ENCODE measurements around the gene TMEM97.
"Not testable (repeated sequence)": the region's sequence is repeated elsewhere in the genome, so short reads cannot be mapped to it uniquely, and the experiment has no call there.

The TMEM97 gene

DNA sequence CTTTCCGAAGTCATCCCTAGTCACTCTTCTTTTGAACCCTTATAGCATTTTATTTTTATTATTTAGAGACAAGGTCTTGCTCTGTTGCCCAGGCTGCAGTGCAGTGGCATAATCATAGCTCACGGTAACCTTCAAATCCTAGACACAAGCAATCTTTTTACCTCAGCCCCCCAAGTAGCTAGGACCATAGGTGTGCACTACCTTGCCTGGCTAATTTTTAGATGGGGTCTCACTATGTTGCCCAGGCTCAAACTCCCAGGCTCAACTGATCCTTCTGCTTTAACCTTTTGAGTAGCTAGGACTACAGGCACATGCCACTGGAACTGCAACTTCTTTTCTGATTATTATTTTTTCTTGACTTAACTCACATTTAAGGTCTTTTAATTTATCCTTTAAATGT lies 33.0 kb upstream of the TMEM97 start:
- H3K9me3 ChIP-seq (ENCODE audit: control insufficient read depth, low read length) = no peaks in the 10 kb centered on the region
- H3K4me3 ChIP-seq (ENCODE audit: low read length) = no peak overlapping the region
- no peaks in the 10 kb centered on the region for H3K27me3 ChIP-seq (replicated peaks; ENCODE audit: control insufficient read depth, insufficient read depth, low read length)
- no peak for DNase-seq (ENCODE audit: low read depth)
- peaks cover 20% of the 10 kb centered on the region for H3K4me1 ChIP-seq (ENCODE audit: control insufficient read depth, insufficient read depth, low read length)
- H3K36me3 ChIP-seq (ENCODE audit: control insufficient read depth, insufficient read depth, low read length, severe bottlenecking) = no peaks in the 10 kb centered on the region
- no peak overlapping the region for H3K9ac ChIP-seq (ENCODE audit: low read length)

DNA sequence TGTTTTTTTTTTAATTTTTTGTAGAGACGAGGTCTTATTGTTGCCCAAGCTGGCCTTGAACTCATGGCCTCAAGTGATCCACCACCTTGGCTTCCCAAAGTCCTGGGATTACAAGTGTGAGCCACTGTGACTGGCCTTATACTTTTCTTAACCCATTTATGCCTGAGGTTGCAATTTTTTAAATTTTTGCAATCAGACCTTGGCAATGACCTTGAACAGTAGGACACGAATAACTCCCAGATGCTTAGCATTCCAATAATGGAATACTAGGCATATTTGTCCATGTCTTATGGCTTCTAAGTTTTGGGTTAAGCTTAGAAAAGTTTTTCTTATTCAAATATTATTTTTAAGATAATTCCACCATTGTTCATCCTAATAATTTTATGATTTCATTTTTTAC lies 28.3 kb upstream of the TMEM97 start:
- no peaks in the 10 kb centered on the region for H3K9me3 ChIP-seq (ENCODE audit: control insufficient read depth, low read length)
- H3K4me3 ChIP-seq (ENCODE audit: low read length) = no peak overlapping the region
- H3K36me3 ChIP-seq (ENCODE audit: control insufficient read depth, insufficient read depth, low read length, severe bottlenecking) = no peaks in the 10 kb centered on the region
- no peak overlapping the region for H3K9ac ChIP-seq (ENCODE audit: low read length)
- no peaks in the 10 kb centered on the region for H3K27me3 ChIP-seq (replicated peaks; ENCODE audit: control insufficient read depth, insufficient read depth, low read length)
- DNase-seq (ENCODE audit: low read depth) = no peak
- no peaks in the 10 kb centered on the region for H3K4me1 ChIP-seq (ENCODE audit: control insufficient read depth, insufficient read depth, low read length)

DNA sequence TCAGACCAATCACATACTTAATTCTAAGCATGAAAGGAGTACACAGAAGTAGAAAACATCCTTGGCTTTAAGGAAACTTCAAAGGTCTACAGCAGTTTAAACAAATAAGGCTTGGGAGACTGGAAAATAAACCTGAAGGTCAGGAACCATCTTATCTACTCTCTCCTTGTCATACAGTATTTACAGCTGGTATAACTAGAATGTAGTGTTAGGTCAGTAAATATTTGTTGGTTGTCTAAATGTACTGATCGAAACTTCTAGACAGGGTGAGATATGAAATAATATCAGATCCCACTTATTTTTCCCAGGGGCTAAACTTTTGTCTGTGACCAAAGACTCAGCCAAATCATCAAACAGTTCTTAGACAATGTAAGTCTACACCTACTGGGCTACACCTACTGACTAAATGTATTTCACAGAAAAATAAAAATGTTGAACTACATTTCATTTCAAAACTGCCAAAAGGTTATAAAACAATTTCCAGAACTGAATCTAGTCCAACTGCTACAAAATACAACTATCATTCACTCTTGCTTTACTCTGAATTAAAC lies 27.1 kb upstream of the TMEM97 start:
- no peaks in the 10 kb centered on the region for H3K36me3 ChIP-seq (ENCODE audit: control insufficient read depth, insufficient read depth, low read length, severe bottlenecking)
- H3K4me1 ChIP-seq (ENCODE audit: control insufficient read depth, insufficient read depth, low read length) = no peaks in the 10 kb centered on the region
- H3K9me3 ChIP-seq (ENCODE audit: control insufficient read depth, low read length) = no peaks in the 10 kb centered on the region
- H3K9ac ChIP-seq (ENCODE audit: low read length) = no peak overlapping the region
- H3K4me3 ChIP-seq (ENCODE audit: low read length) = no peak overlapping the region
- no peak for DNase-seq (ENCODE audit: low read depth)
- H3K27me3 ChIP-seq (replicated peaks; ENCODE audit: control insufficient read depth, insufficient read depth, low read length) = no peaks in the 10 kb centered on the region

DNA sequence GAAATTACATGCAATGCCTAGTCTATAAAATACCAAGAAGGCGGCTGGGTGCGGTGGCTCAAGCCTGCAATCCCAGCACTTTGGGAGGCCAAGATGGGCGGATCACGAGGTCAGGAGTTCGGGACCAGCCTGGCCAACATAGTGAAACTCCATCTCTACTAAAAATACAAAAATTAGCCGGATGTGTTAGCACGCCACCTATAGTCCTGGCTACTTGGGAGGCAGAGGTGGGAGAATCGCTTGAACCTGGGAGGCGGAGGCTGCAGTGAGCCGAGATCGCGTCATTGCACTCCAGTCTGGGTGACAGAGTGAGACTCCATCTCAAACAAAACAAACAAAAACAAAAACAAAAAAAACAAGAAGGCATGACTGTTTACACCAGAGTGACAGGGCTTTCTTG lies 26.1 kb upstream of the TMEM97 start:
- H3K36me3 ChIP-seq (ENCODE audit: control insufficient read depth, insufficient read depth, low read length, severe bottlenecking); DNase-seq (ENCODE audit: low read depth); H3K27me3 ChIP-seq (replicated peaks; ENCODE audit: control insufficient read depth, insufficient read depth, low read length); H3K4me1 ChIP-seq (ENCODE audit: control insufficient read depth, insufficient read depth, low read length); H3K9me3 ChIP-seq (ENCODE audit: control insufficient read depth, low read length); H3K4me3 ChIP-seq (ENCODE audit: low read length); H3K9ac ChIP-seq (ENCODE audit: low read length): not testable (repeated sequence)

DNA sequence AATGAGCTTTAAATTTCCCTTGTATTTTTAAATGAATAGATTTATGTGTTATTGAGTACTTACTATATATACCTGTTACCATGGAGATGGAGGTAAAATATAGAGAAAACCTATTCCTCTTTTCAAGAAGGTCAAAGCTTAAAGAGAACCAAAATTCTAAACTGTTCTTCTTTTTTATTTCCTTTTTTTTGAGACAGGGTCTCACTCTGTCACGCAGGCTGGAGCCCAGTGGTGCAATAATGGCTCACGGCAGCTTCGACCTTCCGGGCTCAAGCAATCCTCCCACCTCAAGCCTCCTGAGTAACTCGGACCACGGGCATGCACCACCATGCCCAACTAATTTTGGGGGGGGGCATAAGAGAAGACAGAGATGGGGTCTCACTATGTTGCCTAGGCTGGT lies 25.0 kb upstream of the TMEM97 start:
- no peak overlapping the region for H3K9ac ChIP-seq (ENCODE audit: low read length)
- H3K27me3 ChIP-seq (replicated peaks; ENCODE audit: control insufficient read depth, insufficient read depth, low read length) = no peaks in the 10 kb centered on the region
- H3K4me3 ChIP-seq (ENCODE audit: low read length) = no peak overlapping the region
- no peaks in the 10 kb centered on the region for H3K4me1 ChIP-seq (ENCODE audit: control insufficient read depth, insufficient read depth, low read length)
- no peaks in the 10 kb centered on the region for H3K36me3 ChIP-seq (ENCODE audit: control insufficient read depth, insufficient read depth, low read length, severe bottlenecking)
- no peaks in the 10 kb centered on the region for H3K9me3 ChIP-seq (ENCODE audit: control insufficient read depth, low read length)
- DNase-seq (ENCODE audit: low read depth) = no peak

DNA sequence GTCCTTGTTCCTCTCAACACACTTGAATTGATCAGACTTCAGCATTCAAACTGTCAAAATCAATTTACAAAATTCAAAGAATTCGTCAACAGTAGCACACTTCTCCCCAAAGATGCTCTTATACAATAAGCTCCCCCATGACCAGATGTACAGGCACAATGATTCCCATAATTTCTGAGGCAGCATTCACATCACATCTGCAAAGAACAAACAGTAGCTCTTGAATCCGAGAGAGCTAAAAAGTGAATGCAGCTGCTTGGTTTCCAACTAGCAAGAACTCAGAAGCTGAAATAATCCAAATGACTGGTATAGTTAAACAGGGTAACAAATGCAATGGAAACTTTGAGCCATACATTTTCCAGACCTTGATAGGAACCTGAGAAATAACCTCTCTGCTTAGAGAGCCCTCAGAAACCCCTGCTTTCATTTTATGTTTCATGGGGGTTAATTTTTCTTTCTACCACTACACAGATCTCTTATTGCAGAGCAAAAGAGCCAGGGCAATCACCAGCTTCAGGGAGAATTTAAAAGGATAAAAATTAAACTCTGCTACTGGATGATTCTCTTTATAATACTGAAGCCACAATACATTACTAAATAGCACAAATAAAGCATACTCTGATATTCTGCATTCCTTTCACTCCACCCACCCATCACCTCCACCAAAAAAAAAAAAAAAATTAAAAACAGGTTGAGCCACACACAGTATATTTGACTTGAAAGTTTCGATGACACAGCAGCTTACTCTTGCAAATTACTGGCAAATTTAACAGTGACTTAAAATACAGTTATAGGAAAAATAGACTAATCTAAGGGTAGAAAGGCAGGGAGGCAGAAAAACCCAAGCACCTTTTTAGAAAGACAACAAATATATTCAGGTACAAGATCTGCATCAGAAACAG lies 23.1 kb upstream of the TMEM97 start:
- Histone ChIP-seq H3K9ac (ENCODE audit: low read length) (no peak overlapping the region), H3K4me3 (ENCODE audit: low read length) (no peak overlapping the region), H3K27me3 (replicated peaks; ENCODE audit: control insufficient read depth, insufficient read depth, low read length) (no peaks in the 10 kb centered on the region), H3K9me3 (ENCODE audit: control insufficient read depth, low read length) (no peaks in the 10 kb centered on the region), H3K4me1 (ENCODE audit: control insufficient read depth, insufficient read depth, low read length) (no peaks in the 10 kb centered on the region), H3K36me3 (ENCODE audit: control insufficient read depth, insufficient read depth, low read length, severe bottlenecking) (no peaks in the 10 kb centered on the region)
- no peak for DNase-seq (ENCODE audit: low read depth)

DNA sequence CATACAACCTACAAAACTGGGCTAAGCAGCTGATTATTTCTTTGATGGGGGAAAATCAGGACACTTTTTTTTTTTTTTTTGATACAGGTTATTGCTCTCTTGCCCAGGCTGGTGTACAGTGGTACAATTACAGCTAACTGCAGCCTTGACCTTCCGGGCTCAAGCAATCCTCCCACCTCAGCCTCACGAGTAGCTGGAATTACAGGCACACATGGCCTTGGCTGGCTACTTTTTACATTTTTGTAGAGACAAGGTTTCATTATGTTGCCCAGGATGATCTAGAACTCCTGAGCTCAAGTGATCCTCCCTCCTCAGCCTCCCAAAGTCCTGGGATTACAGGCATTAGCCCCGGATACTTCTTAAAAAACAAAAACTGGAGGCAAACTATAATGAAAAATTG lies 20.6 kb upstream of the TMEM97 start:
- H3K9ac ChIP-seq (ENCODE audit: low read length) = no peak overlapping the region
- H3K4me1 ChIP-seq (ENCODE audit: control insufficient read depth, insufficient read depth, low read length) = no peaks in the 10 kb centered on the region
- H3K27me3 ChIP-seq (replicated peaks; ENCODE audit: control insufficient read depth, insufficient read depth, low read length) = no peaks in the 10 kb centered on the region
- no peak overlapping the region for H3K4me3 ChIP-seq (ENCODE audit: low read length)
- H3K36me3 ChIP-seq (ENCODE audit: control insufficient read depth, insufficient read depth, low read length, severe bottlenecking) = no peaks in the 10 kb centered on the region
- H3K9me3 ChIP-seq (ENCODE audit: control insufficient read depth, low read length) = no peaks in the 10 kb centered on the region
- no peak for DNase-seq (ENCODE audit: low read depth)

DNA sequence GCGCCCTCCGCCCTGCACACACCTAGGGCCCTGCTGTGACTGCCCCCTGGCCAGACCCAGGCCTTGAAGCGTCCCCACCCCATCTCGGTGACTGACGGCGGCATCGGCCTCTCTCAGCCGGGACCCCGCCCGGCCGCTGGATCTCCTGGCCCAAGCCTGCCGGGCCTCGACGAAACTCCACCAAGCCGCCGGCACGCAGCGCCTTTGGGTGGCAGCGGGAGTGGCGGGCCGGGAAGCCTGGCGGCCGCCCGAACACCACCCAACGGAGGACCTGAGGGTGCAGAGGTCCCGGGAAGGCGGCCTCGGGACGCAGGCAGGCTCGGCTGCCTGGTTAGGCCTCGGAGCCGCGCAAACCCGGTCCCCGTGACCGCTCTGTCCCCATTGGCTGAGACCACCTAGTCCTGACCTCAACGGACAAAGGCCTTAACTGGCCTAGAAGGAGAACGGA lies 12.0 kb upstream of the TMEM97 start:
- Histone ChIP-seq H3K36me3 (ENCODE audit: control insufficient read depth, insufficient read depth, low read length, severe bottlenecking) (no peaks in the 10 kb centered on the region), H3K9me3 (ENCODE audit: control insufficient read depth, low read length) (no peaks in the 10 kb centered on the region), H3K27me3 (replicated peaks; ENCODE audit: control insufficient read depth, insufficient read depth, low read length) (peaks cover 3% of the 10 kb centered on the region), H3K4me3 (ENCODE audit: low read length) (no peak overlapping the region), H3K9ac (ENCODE audit: low read length) (no peak overlapping the region), H3K4me1 (ENCODE audit: control insufficient read depth, insufficient read depth, low read length) (no peaks in the 10 kb centered on the region)
- DNase-seq (ENCODE audit: low read depth) = no peak

DNA sequence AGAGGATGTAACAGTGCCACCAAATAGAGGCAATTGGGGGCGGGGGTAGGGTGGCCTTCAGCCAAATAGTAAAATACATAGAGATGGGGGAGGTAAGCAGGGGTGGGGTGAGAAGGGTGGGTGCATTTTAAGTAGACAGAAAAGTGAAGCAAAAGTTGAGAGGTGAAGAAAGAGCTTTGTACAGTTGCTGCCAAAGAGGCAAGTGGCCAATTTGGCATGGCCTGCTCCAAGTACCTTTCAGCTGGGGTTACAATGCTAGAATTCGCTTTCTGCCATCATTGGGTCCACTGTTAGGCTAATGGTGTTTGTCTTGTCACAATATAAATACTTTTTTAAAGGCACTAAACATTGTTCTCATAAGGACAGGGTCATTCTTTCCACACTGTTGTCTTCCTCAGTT lies 5.2 kb upstream of the TMEM97 start:
- no peaks in the 10 kb centered on the region for H3K27me3 ChIP-seq (replicated peaks; ENCODE audit: control insufficient read depth, insufficient read depth, low read length)
- H3K9ac ChIP-seq (ENCODE audit: low read length) = no peak overlapping the region
- no peak overlapping the region for H3K4me3 ChIP-seq (ENCODE audit: low read length)
- H3K36me3 ChIP-seq (ENCODE audit: control insufficient read depth, insufficient read depth, low read length, severe bottlenecking) = no peaks in the 10 kb centered on the region
- H3K9me3 ChIP-seq (ENCODE audit: control insufficient read depth, low read length) = no peaks in the 10 kb centered on the region
- peaks cover 8% of the 10 kb centered on the region for H3K4me1 ChIP-seq (ENCODE audit: control insufficient read depth, insufficient read depth, low read length)
- DNase-seq (ENCODE audit: low read depth) = no peak

DNA sequence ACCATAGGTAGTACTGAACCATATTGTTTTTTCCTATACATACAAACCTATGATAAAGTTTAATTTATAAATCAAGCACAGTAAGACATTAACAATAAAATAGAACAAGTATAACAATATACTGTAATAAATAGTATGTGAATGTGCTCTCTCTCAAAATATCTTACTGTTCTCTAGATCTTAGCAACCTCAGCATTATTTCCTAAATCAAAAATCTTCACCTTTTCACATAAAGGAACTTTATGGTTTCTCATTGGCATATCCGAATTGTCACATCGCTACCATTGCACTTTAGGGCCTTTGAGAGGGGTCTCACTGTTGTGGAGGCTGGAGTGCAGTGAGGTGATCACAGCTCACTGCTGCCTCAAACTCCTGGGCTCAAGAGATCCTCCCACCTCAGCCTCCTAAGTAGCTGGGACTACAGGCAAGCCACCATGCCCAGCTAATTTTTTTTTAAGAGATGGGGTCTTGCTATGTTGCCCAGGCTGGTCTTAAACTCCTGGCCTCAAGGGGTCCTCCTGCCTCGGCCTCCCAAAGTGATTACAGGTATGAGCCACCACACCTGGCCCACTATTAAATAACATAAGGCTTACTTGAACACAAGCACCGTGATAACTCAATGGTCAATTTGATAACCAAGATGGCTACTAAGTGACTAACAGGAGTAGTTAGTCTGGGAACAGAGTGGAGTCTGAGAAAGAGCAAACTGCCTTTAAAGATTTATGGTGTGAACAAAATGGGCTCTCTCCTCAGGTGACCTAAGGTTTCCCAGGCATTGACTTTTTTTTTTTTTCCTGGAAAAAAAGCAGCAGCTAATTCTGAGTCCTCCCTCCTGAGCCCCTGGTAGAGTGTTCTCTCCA lies 2.9 kb upstream of the TMEM97 start:
- Histone ChIP-seq H3K9me3 (ENCODE audit: control insufficient read depth, low read length) (no peaks in the 10 kb centered on the region), H3K4me3 (ENCODE audit: low read length) (no peak overlapping the region), H3K27me3 (replicated peaks; ENCODE audit: control insufficient read depth, insufficient read depth, low read length) (no peaks in the 10 kb centered on the region), H3K4me1 (ENCODE audit: control insufficient read depth, insufficient read depth, low read length) (peaks cover 20% of the 10 kb centered on the region), H3K36me3 (ENCODE audit: control insufficient read depth, insufficient read depth, low read length, severe bottlenecking) (no peaks in the 10 kb centered on the region), H3K9ac (ENCODE audit: low read length) (no peak overlapping the region)
- no peak for DNase-seq (ENCODE audit: low read depth)
